ENCODE measurements around the gene GPLD1.

Gene GPLD1

GRCh38 chr6:24497254-24497970, 8.0 kb upstream of the GPLD1 start:
- Histone ChIP-seq H3K27me3 (replicated peaks; ENCODE audit: control insufficient read depth, insufficient read depth, low read length) (no peaks in the 10 kb centered on the region), H3K4me3 (replicated peaks; ENCODE audit: low read depth, low read length) (no peak overlapping the region), H3K36me3 (ENCODE audit: control insufficient read depth, insufficient read depth, low read length) (no peaks in the 10 kb centered on the region)
- DNase-seq (ENCODE audit: extremely low read depth, insufficient read length) = no peak
- TF ChIP-seq CTCF (IDR thresholded peaks at IDR 0.05; ENCODE audit: insufficient read depth, low read length, poor library complexity, severe bottlenecking) = no peak

GRCh38 chr6:24494821-24495795, 5.7 kb upstream of the GPLD1 start, which contains the start of gene ALDH5A1:
Gene ALDH5A1 (plus strand): TSS chr6:24494969. CDS start chr6:24494997, 28 bp downstream.
- DNase-seq (ENCODE audit: extremely low read depth, insufficient read length) = peak; percentile 86
- Histone ChIP-seq H3K4me3 (replicated peaks; ENCODE audit: low read depth, low read length) (peak within 1 kb of the TSS; percentile 83), H3K36me3 (ENCODE audit: control insufficient read depth, insufficient read depth, low read length) (no peaks in the 10 kb centered on the region), H3K27me3 (replicated peaks; ENCODE audit: control insufficient read depth, insufficient read depth, low read length) (no peaks in the 10 kb centered on the region)
- peak; percentile 42 for TF ChIP-seq CTCF (IDR thresholded peaks at IDR 0.05; ENCODE audit: insufficient read depth, low read length, poor library complexity, severe bottlenecking)

GRCh38 chr6:24493945-24494820, 4.8 kb upstream of the GPLD1 start:
- TF ChIP-seq CTCF (IDR thresholded peaks at IDR 0.05; ENCODE audit: insufficient read depth, low read length, poor library complexity, severe bottlenecking) = peak; percentile 49
- H3K36me3 ChIP-seq (ENCODE audit: control insufficient read depth, insufficient read depth, low read length) = no peaks in the 10 kb centered on the region

GRCh38 chr6:24492475-24492874, 3.1 kb upstream of the GPLD1 start:
- Histone ChIP-seq H3K4me3 (replicated peaks; ENCODE audit: low read depth, low read length) (no peak overlapping the region), H3K27me3 (replicated peaks; ENCODE audit: control insufficient read depth, insufficient read depth, low read length) (no peaks in the 10 kb centered on the region), H3K36me3 (ENCODE audit: control insufficient read depth, insufficient read depth, low read length) (no peaks in the 10 kb centered on the region)
- peak; percentile 53 for TF ChIP-seq CTCF (IDR thresholded peaks at IDR 0.05; ENCODE audit: insufficient read depth, low read length, poor library complexity, severe bottlenecking)
- DNase-seq (ENCODE audit: extremely low read depth, insufficient read length) = no peak

More at GRCh38 chr6:24493945-24494820, 4.8 kb upstream of the GPLD1 start:
- H3K27me3 ChIP-seq (replicated peaks; ENCODE audit: control insufficient read depth, insufficient read depth, low read length) = no peaks in the 10 kb centered on the region
- no peak for DNase-seq (ENCODE audit: extremely low read depth, insufficient read length)
- peak overlapping the region; percentile 83 for H3K4me3 ChIP-seq (replicated peaks; ENCODE audit: low read depth, low read length)

- TF ChIP-seq CTCF (IDR thresholded peaks at IDR 0.05; ENCODE audit: insufficient read depth, low read length, poor library complexity, severe bottlenecking) = no peak
- no peak overlapping the region for H3K4me3 ChIP-seq (replicated peaks; ENCODE audit: low read depth, low read length)
- DNase-seq (ENCODE audit: extremely low read depth, insufficient read length) = no peak
- H3K36me3 ChIP-seq (ENCODE audit: control insufficient read depth, insufficient read depth, low read length) = no peaks in the 10 kb centered on the region
- H3K27me3 ChIP-seq (replicated peaks; ENCODE audit: control insufficient read depth, insufficient read depth, low read length) = no peaks in the 10 kb centered on the region
These were observed 1.6 kb upstream of the GPLD1 start for GRCh38 chr6:24490948-24491347.
